NCI-H2196 treated with DMSO at 0.1 percent for 48 hours (cell line): Measurements from ENCODE around the gene ZNF708.
"Not testable (repeated sequence)": the region's sequence is repeated elsewhere in the genome, so short reads cannot be mapped to it uniquely, and the experiment has no call there.

Experiments used
- DNase-seq: peaks from one replicate; lab custom pipeline; 2025; ENCODE audit not compliant: unreplicated experiment; lab: John Stamatoyannopoulos, UW

ZNF708 gene

DNA sequence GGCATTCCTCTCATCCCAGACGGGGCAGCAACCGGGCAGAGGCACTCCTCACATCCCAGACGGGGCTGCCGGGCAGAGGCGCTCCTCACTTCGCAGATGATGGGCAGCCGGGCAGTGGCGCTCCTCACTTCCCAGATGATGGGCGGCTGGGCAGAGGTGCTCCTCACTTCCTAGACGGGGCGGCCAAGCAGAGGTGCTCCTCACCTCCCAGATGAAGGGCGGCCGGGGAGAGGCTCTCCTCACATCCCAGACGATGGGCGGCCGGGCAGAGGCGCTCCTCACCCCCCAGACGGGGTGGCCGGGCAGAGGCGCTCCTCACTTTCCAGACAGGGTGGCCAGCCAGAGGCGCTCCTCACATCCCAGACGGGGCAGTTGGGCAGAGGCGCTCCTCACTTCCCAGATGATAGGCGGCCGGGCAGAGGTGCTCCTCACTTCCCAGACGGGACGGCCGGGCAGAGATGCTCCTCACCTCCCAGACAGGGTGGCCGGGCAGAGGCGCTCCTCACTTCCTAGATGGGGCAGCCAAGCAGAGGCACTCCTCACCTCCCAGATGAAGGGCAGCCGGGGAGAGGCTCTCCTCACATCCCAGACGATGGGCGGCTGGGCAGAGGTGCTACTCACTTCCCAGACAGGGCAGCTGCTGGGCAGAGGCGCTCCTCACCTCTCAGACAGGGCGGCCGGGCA lies 68.9 kb downstream of the ZNF708 start:
- DNase-seq = no peak

DNA sequence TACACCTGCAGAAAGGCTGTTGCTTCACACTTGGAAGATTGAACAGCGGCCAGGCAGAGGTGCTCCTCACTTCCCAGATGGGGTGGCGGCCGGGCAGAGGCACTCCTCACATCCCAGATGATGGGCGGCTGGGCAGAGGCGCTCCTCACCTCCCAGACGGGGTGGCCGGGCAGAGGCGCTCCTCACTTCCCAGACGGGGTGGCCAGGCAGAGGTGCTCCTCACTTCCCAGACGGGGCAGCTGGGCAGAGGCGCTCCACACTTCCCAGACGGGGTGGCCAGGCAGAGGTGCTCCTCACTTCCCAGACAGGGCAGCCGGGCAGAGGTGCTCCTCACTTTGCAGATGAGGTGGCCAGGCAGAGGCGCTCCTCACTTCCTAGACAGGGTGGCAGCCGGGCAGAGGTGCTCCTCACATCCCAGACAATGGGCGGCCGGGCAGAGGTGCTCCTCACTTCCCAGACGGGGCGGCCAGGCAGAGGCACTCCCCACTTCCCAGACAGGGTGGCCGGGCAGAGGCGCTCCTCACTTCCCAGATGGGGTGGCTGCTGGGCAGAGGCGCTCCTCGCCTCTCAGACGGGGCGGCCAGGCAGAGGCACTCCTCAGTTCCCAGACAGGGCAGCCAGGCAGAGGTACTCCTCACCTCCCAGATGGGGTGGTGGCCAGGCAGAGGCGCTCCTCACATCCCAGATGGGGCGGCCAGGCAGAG lies 69.6 kb downstream of the ZNF708 start:
- DNase-seq = not testable (repeated sequence)

GRCh38 chr19:21256722-21257121 lies 72.5 kb downstream of the ZNF708 start:
- DNase-seq = no peak
